ENCODE results near the gene NEK7. TPM values are rescaled to one million over a fixed set of nuclear protein-coding genes. Genes with fewer than 3 reads are reported as not detected.

Gene NEK7
- total RNA-seq, 1 donor from 2014 or later, result 63.2 TPM

GRCh38 chr1:198320759-198321158, 164.0 kb downstream of the NEK7 start:
- no peak overlapping the region for H3K27ac Mint-ChIP-seq
- no peaks in the 10 kb centered on the region for H3K27me3 Mint-ChIP-seq (ENCODE audit: low read depth)
- no peaks in the 10 kb centered on the region for H3K4me1 Mint-ChIP-seq
- peaks cover 5% of the 10 kb centered on the region for H3K9me3 Mint-ChIP-seq
- H3K4me3 Mint-ChIP-seq, result no peak overlapping the region
- no peak for TF ChIP-seq CTCF (IDR thresholded peaks at IDR 0.05; ENCODE audit: unreplicated experiment)
- DNase-seq (ENCODE audit: low spot score in 2 of 2, unreplicated experiment in 2 of 2), result no peak
- H3K36me3 Mint-ChIP-seq, result peaks cover 21% of the 10 kb centered on the region

GRCh38 chr1:198326232-198326631, 169.4 kb downstream of the NEK7 start:
- Mint-ChIP-seq H3K9me3 (peaks cover 5% of the 10 kb centered on the region), H3K27ac (no peak overlapping the region), H3K27me3 (ENCODE audit: low read depth) (no peaks in the 10 kb centered on the region), H3K36me3 (peaks cover 6% of the 10 kb centered on the region), H3K4me1 (no peaks in the 10 kb centered on the region), H3K4me3 (no peak overlapping the region)
- no peak for DNase-seq (ENCODE audit: low spot score in 2 of 2, unreplicated experiment in 2 of 2)
- no peak for TF ChIP-seq CTCF (IDR thresholded peaks at IDR 0.05; ENCODE audit: unreplicated experiment)

- Mint-ChIP-seq H3K4me1 (no peaks in the 10 kb centered on the region), H3K9me3 (peaks cover 5% of the 10 kb centered on the region), H3K4me3 (no peak overlapping the region), H3K36me3 (peaks cover 6% of the 10 kb centered on the region), H3K27me3 (ENCODE audit: low read depth) (no peaks in the 10 kb centered on the region), H3K27ac (no peak overlapping the region)
- TF ChIP-seq CTCF (IDR thresholded peaks at IDR 0.05; ENCODE audit: unreplicated experiment), result no peak
- DNase-seq (ENCODE audit: low spot score in 2 of 2, unreplicated experiment in 2 of 2), result no peak
Measured at GRCh38 chr1:198326915-198327314, 170.1 kb downstream of the NEK7 start.

- Mint-ChIP-seq H3K36me3 (peaks cover 3% of the 10 kb centered on the region), H3K9me3 (peaks cover 5% of the 10 kb centered on the region), H3K27ac (no peak overlapping the region), H3K4me1 (no peaks in the 10 kb centered on the region), H3K4me3 (no peak overlapping the region), H3K27me3 (ENCODE audit: low read depth) (no peaks in the 10 kb centered on the region)
- TF ChIP-seq CTCF (IDR thresholded peaks at IDR 0.05; ENCODE audit: unreplicated experiment), result no peak
- DNase-seq (ENCODE audit: low spot score in 2 of 2, unreplicated experiment in 2 of 2), result no peak
Measured at GRCh38 chr1:198328458-198329032, 171.7 kb downstream of the NEK7 start.

- Mint-ChIP-seq H3K27me3 (ENCODE audit: low read depth) (no peaks in the 10 kb centered on the region), H3K27ac (no peak overlapping the region), H3K36me3 (no peaks in the 10 kb centered on the region), H3K4me3 (no peak overlapping the region), H3K9me3 (peaks cover 5% of the 10 kb centered on the region), H3K4me1 (no peaks in the 10 kb centered on the region)
- DNase-seq (ENCODE audit: low spot score in 2 of 2, unreplicated experiment in 2 of 2), result no peak
- no peak for TF ChIP-seq CTCF (IDR thresholded peaks at IDR 0.05; ENCODE audit: unreplicated experiment)
Measured at GRCh38 chr1:198330982-198331615, 174.3 kb downstream of the NEK7 start.

All from mesothelial cell of epicardium (in vitro differentiated cells).